Measurements from ENCODE around the gene PSORS1C1.
A peak's percentile ranks its signal among the peaks of the same experiment; 100 is the strongest.
"Not testable (repeated sequence)": the region's sequence is repeated elsewhere in the genome, so short reads cannot be mapped to it uniquely, and the experiment has no call there.

The PSORS1C1 gene, protein sequence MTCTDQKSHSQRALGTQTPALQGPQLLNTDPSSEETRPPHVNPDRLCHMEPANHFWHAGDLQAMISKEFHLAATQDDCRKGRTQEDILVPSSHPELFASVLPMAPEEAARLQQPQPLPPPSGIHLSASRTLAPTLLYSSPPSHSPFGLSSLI

GRCh38 chr6:31114541-31114878, at the start of gene PSORS1C1:
PSORS1C1 (plus strand) TSS chr6:31114800; CDS start chr6:31129633, 14,833 bp downstream.
- no peak for DNase-seq (ENCODE audit: low read depth)

DNA sequence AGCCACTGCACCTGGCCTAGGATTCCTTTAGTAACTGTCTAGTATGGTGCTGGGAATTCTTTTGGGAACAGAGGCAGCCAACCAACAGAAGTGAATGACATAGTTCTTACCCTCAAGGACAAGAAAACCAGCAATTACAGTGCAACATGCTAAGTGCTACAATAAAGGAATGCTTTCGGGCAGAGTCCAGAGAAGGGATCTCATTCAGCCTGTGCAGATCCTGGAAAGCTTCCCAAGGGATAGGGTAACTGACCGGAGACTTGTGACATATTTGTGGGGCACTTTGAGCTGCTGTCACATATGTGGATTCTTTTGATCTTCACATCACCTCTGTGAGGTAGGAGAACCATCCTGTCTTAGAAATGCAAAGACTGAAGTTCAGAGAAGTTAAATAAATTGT, 49.0 kb upstream of the PSORS1C1 start:
- no peak for DNase-seq (ENCODE audit: low read depth)

DNA sequence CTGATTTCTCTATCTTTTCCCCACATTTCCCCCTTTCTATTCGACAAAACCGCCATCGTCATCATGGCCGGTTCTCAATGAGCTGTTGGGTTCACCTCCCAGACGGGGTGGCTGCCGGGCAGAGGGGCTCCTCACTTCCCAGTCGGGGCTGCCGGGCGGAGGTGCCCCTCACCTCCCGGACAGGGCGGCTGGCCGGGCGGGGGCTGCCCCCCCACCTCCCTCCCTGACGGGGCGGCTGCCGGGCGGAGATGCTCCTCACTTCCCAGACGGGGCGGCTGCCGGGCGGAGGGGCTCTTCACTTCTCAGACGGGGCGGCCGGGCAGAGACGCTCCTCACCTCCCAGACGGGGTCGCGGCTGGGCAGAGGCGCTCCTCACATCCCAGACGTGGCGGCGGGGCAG, 47.6 kb upstream of the PSORS1C1 start:
- DNase-seq (ENCODE audit: low read depth): not testable (repeated sequence)

- not testable (repeated sequence) for DNase-seq (ENCODE audit: low read depth)
Observed at GRCh38 chr6:31067891-31068668, 46.5 kb upstream of the PSORS1C1 start.

DNA sequence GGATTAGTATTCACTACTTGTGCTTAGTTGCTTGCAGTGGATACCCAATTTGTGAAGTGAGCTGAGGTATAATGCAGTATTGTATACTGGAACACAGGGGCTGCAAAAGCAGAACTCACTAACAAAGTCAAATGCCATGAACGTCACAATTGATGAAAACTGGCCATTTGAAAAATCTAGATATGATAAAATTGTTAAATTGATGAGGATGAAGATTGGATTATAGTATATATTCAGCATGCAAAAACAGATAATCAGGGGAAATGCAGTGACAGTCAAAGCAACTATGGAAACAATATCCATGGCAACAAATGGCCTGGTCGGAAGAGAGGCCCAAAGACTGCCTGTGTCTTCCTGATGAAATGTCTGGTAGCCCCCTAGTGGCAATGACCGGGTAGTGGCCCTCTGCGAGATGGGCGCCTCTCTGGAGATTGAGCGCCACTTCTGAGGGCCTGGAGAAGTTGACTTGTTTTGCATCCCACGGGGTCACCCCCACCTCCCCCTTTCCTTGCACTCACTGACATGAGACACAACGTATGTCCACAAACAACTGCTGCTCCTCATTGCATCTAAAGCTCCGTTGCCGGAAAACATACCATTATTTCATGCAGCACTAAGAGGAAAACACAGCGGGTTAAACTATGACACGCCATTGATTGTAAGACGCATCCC, 45.8 kb upstream of the PSORS1C1 start:
- DNase-seq (ENCODE audit: low read depth): peak; percentile 49

DNA sequence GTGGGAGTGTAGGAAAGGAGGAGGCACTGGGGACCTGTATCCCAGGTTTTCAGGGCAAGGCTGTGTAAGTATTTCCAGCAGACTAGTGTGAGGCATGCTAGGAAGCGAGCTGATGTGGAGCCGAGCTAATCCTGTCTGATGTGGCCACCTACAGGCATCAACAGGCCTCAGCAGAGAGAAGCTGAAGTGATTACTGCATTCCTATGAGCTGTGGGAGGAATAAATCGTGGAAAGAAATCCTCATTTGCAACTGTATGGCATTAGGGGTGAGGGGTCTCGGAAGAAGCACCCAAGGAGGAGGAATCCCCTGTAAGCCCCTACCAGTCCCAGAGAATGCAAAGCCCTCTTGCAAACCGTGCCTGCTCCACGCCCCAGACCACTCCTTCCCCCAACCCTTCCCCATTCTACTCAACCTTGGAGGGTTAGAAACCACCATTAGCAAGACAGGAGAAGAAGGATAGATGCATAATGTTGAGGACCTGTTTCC, 43.8 kb upstream of the PSORS1C1 start:
- no peak for DNase-seq (ENCODE audit: low read depth)

DNA sequence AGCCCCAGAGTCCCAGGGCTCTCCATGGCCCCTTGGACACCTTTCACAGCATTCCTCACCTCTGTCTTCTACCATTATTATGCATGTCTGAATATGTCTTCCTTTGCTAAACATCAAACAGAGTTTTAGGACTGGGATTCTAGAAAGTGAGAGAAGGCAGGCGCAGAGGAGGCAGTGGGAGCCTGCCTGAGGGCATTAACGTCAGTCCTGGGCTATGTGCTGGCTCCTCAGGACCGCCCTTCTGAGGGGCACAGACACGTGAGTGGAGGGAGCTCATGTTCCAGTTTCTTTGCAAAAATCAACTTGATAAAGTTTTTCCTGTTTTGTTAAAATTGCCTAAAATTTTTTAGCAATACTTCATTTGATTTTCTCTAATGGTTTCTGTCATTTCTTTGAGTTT, 40.2 kb upstream of the PSORS1C1 start:
- no peak for DNase-seq (ENCODE audit: low read depth)

DNA sequence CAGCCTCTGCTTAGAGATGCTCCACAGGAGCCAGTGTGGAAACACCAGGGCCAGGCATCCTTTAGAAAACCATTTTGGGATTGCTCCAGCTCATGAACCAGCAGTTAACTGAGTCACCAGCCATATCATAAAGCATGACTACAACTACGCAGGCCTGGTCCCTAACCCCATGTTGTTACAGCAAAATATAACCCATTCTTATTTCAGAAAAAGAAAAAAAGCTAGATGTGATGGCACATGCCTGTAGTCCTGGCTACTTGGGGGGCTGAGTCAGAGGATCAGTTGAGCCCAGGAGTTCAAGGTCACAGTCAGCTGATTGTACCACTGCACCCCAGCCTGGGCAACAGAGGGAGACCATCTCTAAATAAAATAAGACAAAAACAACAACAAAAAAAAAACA, 39.1 kb upstream of the PSORS1C1 start:
- DNase-seq (ENCODE audit: low read depth): no peak

DNA sequence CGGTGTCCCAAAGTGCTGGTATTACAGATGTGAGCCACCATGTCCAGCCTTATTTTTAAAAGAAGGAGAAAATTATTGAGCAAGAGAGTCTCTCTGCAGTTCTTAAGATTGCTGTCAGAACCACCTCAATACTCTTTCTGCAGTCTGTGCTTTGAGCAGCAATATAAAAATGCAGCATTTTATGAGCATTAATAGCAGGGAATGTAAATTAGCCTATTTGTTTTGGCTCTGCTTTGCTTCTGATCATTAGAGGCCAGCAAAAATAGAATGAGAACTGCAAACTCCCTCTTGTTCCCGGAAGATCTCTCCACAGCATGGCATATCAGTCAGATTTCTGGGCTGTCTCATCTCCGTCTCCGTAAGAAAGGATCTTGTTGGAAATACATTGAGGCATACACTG, 38.0 kb upstream of the PSORS1C1 start:
- no peak for DNase-seq (ENCODE audit: low read depth)

DNA sequence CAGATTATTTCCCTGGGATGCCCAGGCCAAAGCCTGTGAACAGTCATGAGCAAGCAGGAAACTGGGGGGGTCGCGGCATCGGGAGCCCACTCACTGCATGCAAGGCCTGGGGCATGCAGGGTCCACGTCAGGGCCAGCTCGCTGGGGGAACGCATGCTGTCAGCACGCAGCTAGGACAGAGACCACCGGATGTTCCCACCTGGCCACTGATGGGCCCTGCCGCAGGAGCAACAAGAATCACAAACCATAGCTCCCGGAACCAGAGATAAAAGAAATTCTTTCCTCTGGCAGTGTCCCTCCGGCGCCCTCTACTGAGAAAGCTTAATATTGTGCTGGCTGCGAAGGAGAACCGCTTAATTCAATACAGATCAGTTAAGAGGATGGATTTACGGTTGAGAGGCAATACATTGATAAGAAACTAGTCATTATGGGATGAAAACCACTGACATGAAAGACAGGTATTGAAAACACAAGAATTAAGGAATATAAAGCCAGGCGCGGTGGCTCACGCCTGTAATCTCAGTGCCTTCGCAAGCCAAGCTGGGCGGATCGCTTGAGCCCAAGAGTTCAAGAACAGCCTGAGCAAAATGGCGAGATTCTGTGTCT, 34.8 kb upstream of the PSORS1C1 start:
- DNase-seq (ENCODE audit: low read depth): peak; percentile 33

GRCh38 chr6:31081872-31082271, 32.7 kb upstream of the PSORS1C1 start:
- no peak for DNase-seq (ENCODE audit: low read depth)

DNA sequence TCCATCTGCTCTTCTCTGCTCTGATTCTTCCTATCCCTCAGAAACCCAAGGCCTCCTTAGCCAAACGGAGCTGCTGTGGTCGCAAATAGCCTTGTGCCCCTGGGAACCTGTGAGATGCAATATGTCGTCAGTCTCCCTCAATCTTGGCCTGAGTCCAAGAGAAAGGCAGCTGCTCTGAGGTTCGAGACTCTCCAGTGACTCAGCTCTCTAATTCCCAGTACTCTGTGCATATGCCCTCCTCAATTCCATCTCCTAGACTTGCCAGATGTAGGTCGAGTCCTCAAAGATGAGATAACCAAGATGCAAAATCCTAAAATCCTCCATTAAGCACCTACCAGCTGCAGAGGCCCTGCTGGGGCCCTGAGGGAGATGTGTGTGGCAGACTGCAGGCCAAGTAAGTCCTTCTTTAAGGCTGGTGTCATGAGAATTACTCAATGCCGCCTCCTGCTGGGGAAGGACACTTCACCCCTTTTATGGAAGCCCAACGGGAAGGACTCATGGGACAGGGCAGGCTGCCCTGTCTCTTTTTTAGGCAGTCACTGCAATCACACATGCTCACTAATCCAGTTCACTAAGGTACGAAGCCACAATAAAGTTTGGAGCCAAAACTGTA, 30.8 kb upstream of the PSORS1C1 start:
- DNase-seq (ENCODE audit: low read depth): no peak

GRCh38 chr6:31086788-31087440, 27.7 kb upstream of the PSORS1C1 start:
- no peak for DNase-seq (ENCODE audit: low read depth)

DNA sequence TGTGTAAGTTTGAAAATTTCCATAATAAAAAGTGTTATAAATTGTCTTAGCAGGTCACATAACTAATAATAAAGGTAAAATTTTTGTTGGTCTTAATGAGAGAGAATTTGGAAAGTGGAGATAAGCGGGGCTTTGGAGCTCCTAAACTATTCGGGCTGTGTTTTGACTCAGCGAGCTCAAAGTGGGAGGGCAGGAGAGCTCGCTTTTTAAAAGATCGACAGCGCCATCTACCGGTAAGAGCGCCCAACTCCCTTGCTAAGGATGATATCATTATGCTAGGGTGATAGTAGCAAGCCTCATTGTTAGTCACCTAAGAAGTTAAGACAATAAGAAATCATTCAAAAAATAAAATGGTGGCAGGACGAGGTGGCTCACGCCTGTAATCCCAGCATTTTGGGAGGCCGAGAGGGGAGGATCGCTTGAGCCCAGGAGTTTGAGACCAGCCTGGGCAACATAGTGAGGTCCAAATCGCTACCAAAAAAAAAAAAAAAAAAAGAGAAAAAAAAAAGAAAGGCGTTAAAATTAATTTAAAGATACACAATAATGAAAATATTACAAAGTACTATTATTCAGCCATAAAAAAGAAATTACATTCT, 27.0 kb upstream of the PSORS1C1 start:
- DNase-seq (ENCODE audit: low read depth): peak; percentile 78

GRCh38 chr6:31090275-31090972, 24.2 kb upstream of the PSORS1C1 start:
- DNase-seq (ENCODE audit: low read depth): no peak

DNA sequence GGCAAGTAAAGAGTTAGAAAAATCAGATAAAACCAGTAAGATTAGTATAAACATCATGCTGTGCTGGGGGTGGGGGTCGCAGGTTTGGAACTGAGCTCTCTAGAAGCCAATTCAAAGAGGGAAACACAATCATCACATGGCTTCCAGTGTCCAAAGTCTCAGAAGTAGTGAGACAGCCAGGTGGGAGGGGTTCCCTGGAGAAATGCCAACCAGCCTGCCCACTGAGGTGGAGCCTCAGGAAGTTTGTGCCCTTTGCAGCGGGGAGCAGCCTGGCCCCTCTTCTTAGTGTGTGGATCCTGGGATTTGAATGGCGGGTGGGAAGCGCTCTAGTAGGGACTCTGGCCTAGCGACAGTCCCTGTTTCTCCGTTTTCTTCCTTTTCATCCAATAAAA, 23.6 kb upstream of the PSORS1C1 start:
- no peak for DNase-seq (ENCODE audit: low read depth)

GRCh38 chr6:31091680-31092079, 22.9 kb upstream of the PSORS1C1 start:
- no peak for DNase-seq (ENCODE audit: low read depth)

- no peak for DNase-seq (ENCODE audit: low read depth)
Observed at GRCh38 chr6:31092238-31092637, 22.4 kb upstream of the PSORS1C1 start.

DNA sequence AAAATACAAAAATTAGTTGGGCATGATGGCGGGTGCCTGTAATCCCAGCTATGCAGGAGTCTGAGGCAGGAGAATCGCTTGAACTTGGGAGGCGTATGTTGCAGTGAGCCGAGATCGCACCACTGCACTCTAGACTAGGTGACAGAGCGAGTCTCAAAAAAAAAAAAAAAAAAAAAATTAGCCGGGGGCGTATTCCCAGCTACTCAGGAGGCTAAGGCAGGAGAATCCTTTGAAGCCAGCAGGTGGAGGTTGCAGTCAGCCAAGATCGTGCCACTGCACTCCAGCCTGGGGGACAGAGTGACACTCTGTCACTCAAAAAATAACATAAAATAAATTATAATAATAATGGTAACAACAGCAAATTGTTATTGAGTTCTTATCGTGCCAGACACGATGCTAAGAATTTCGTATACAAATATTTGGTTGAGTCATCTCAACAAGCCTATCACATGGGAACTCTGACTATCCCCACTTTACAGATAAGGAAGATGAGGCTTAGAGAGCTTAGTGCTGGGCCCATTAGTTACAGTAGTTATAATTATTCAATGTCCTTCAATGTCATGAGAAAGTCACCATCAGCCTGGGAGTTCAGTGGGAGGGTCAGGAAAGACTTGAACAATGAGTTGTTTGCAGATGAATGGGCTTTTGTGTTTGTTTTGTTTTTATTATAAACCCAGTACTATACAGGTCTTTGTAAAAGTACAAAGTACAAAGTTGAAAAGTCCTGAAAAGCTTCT, 21.7 kb upstream of the PSORS1C1 start:
- no peak for DNase-seq (ENCODE audit: low read depth)

DNA sequence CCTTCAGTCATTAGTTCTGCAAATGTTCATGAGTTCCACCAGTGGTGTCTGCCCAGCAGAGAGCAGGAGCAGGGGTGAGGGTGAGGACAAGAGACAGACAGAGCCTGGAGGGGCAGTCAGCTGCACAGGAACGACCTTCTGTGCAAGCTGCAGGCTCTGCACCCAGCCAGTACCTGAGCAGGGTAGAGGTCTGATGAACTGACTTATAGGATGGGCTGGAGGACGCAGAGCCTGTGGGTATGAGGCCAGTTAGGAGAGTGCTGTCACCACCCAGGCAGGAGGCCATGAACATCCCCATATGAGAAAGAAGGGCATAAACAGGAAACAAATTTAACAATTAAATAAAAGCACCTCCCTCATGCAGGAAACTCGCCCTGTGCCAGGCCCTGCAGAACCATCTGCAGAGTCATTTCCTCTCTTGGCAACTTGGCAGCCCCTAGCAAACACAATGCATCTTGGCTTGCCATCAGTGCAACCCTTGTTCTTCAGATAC, 20.2 kb upstream of the PSORS1C1 start:
- DNase-seq (ENCODE audit: low read depth): no peak

Measured in activated T-helper 9 cell treated with anti-CD3 and anti-CD28 coated beads, Interleukin-2, amount 50 U/mL, for 16 hours (primary cell).